Measurements from ENCODE around the gene METTL16. TPM values are rescaled to one million over a fixed set of nuclear protein-coding genes. Genes with fewer than 3 reads are reported as not detected.
A peak's percentile ranks its signal among the peaks of the same experiment; 100 is the strongest.

METTL16 gene
- polyA plus RNA-seq, 1 of the 3 experiments (the other 2 are of a cell fraction) = 8.1 TPM

GRCh38 chr17:2474371-2474770 lies 37.3 kb downstream of the METTL16 start:
- Histone ChIP-seq H3K4me3 (ENCODE audit: low read depth in 2 of 2, low read length in 1 of 2) (no peak overlapping the region), H2AFZ (ENCODE audit: low read depth) (no peak overlapping the region), H3K36me3 (replicated peaks in 1 of 2; ENCODE audit: control insufficient read depth in 1 of 2, insufficient read depth in 2 of 2, low read length in 1 of 2) (peaks cover 34 to 49% of the 10 kb centered on the region in 2 experiments), H3K4me2 (no peak overlapping the region), H3K9me2 (no peaks in the 10 kb centered on the region), H3K79me2 (ENCODE audit: insufficient read depth) (no peaks in the 10 kb centered on the region), H3K9ac (no peak overlapping the region), H3K9me3 (no peaks in the 10 kb centered on the region), H3F3A (replicated peaks; ENCODE audit: insufficient read depth) (no peaks in the 10 kb centered on the region), H3K4me1 (ENCODE audit: control insufficient read depth in 1 of 2, insufficient read depth in 2 of 2, low read depth in 1 of 2, low read length in 1 of 2) (no peaks in the 10 kb centered on the region), H3K27me3 (ENCODE audit: insufficient read depth) (no peaks in the 10 kb centered on the region), H3K27ac (ENCODE audit: low read depth in 2 of 2, low read length in 1 of 2) (no peak overlapping the region), H4K20me1 (ENCODE audit: insufficient read depth) (no peaks in the 10 kb centered on the region)
- ChIA-PET CTCF (interaction anchor here (0.8 to 1.6 kb wide), 2 partner anchors 33 to 58 kb away, joined by 3 to 6 read pairs; no protein-coding TSS in a partner anchor), POLR2A (no interaction called here)
- TF ChIP-seq JUND (IDR thresholded peaks at IDR 0.05) = no peak
- TF ChIP-seq, protein P1, sequence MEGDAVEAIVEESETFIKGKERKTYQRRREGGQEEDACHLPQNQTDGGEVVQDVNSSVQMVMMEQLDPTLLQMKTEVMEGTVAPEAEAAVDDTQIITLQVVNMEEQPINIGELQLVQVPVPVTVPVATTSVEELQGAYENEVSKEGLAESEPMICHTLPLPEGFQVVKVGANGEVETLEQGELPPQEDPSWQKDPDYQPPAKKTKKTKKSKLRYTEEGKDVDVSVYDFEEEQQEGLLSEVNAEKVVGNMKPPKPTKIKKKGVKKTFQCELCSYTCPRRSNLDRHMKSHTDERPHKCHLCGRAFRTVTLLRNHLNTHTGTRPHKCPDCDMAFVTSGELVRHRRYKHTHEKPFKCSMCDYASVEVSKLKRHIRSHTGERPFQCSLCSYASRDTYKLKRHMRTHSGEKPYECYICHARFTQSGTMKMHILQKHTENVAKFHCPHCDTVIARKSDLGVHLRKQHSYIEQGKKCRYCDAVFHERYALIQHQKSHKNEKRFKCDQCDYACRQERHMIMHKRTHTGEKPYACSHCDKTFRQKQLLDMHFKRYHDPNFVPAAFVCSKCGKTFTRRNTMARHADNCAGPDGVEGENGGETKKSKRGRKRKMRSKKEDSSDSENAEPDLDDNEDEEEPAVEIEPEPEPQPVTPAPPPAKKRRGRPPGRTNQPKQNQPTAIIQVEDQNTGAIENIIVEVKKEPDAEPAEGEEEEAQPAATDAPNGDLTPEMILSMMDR (IDR thresholded peaks at IDR 0.05) = peak; percentile 23; the same call in 1 of the 2 replicates
- no peak for DNase-seq
- 93% methylated on average over 9 of the region's 9 CpGs for WGBS (ENCODE audit: low lambda C conversion rate)

- Histone ChIP-seq H2AFZ (ENCODE audit: low read depth) (no peak overlapping the region), H3K27ac (ENCODE audit: low read depth in 2 of 2, low read length in 1 of 2) (no peak overlapping the region), H3K79me2 (ENCODE audit: insufficient read depth) (no peaks in the 10 kb centered on the region), H3F3A (replicated peaks; ENCODE audit: insufficient read depth) (no peaks in the 10 kb centered on the region), H3K9me3 (no peaks in the 10 kb centered on the region), H3K36me3 (replicated peaks in 1 of 2; ENCODE audit: control insufficient read depth in 1 of 2, insufficient read depth in 2 of 2, low read length in 1 of 2) (peaks cover 24 to 57% of the 10 kb centered on the region in 2 experiments), H3K4me3 (ENCODE audit: low read depth in 2 of 2, low read length in 1 of 2) (no peak overlapping the region), H3K27me3 (ENCODE audit: insufficient read depth) (no peaks in the 10 kb centered on the region), H3K9me2 (no peaks in the 10 kb centered on the region), H3K9ac (no peak overlapping the region), H3K4me2 (no peak overlapping the region), H4K20me1 (ENCODE audit: insufficient read depth) (no peaks in the 10 kb centered on the region), H3K4me1 (ENCODE audit: control insufficient read depth in 1 of 2, insufficient read depth in 2 of 2, low read depth in 1 of 2, low read length in 1 of 2) (no peaks in the 10 kb centered on the region)
- ChIA-PET CTCF (no interaction called here), POLR2A (no interaction called here)
- no peak for DNase-seq
- TF ChIP-seq POLR2AphosphoS5 (IDR thresholded peaks at IDR 0.05; ENCODE audit: low read depth, low read length) (no peak), FOXJ3 (CRISPR knock-in tag; IDR thresholded peaks at IDR 0.05) (no peak), USF2 (IDR thresholded peaks at IDR 0.05; ENCODE audit: borderline replicate concordance, low read depth, low read length) (no peak)
- WGBS (ENCODE audit: low lambda C conversion rate) = 88% methylated on average over 4 of the region's 4 CpGs
Measured at GRCh38 chr17:2468270-2468669, 43.4 kb downstream of the METTL16 start.

GRCh38 chr17:2466931-2467330 lies 44.8 kb downstream of the METTL16 start:
- Histone ChIP-seq H3K36me3 (replicated peaks in 1 of 2; ENCODE audit: control insufficient read depth in 1 of 2, insufficient read depth in 2 of 2, low read length in 1 of 2) (peaks cover 24 to 55% of the 10 kb centered on the region in 2 experiments), H3K4me3 (ENCODE audit: low read depth in 2 of 2, low read length in 1 of 2) (no peak overlapping the region), H2AFZ (ENCODE audit: low read depth) (no peak overlapping the region), H3K4me2 (no peak overlapping the region), H3K27ac (ENCODE audit: low read depth in 2 of 2, low read length in 1 of 2) (no peak overlapping the region), H3F3A (replicated peaks; ENCODE audit: insufficient read depth) (no peaks in the 10 kb centered on the region), H3K9ac (no peak overlapping the region), H3K27me3 (ENCODE audit: insufficient read depth) (no peaks in the 10 kb centered on the region), H3K9me2 (no peaks in the 10 kb centered on the region), H3K79me2 (ENCODE audit: insufficient read depth) (no peaks in the 10 kb centered on the region), H3K9me3 (no peaks in the 10 kb centered on the region), H3K4me1 (ENCODE audit: control insufficient read depth in 1 of 2, insufficient read depth in 2 of 2, low read depth in 1 of 2, low read length in 1 of 2) (no peaks in the 10 kb centered on the region), H4K20me1 (ENCODE audit: insufficient read depth) (no peaks in the 10 kb centered on the region)
- WGBS (ENCODE audit: low lambda C conversion rate) = 95% methylated on average over 12 of the region's 12 CpGs
- TF ChIP-seq EZH2phosphoT487 (IDR thresholded peaks at IDR 0.05; ENCODE audit: borderline replicate concordance, low read depth) = no peak
- TF ChIP-seq EP300 (IDR thresholded peaks at IDR 0.05; ENCODE audit: borderline replicate concordance in 1 of 2, low read depth in 1 of 2, low read length in 1 of 2) = no peak
- no peak for TF ChIP-seq JUND (IDR thresholded peaks at IDR 0.05)
- no peak for TF ChIP-seq CHD2 (IDR thresholded peaks at IDR 0.05; ENCODE audit: low read length, partially characterized antibody)
- TF ChIP-seq SIN3A (IDR thresholded peaks at IDR 0.05; ENCODE audit: borderline replicate concordance, low read depth, low read length) = no peak
- no peak for TF ChIP-seq RXRA (IDR thresholded peaks at IDR 0.05; ENCODE audit: borderline replicate concordance, low read depth)
- TF ChIP-seq RCOR1 (IDR thresholded peaks at IDR 0.05; ENCODE audit: low read length) = no peak
- TF ChIP-seq TAF1 (IDR thresholded peaks at IDR 0.05; ENCODE audit: borderline replicate concordance, low read depth, low read length) = no peak
- TF ChIP-seq MAX (IDR thresholded peaks at IDR 0.05; ENCODE audit: low read depth) = no peak
- no peak for TF ChIP-seq YY1 (IDR thresholded peaks at IDR 0.05; ENCODE audit: low read depth)
- CTCF ChIA-PET = no interaction called here
- no peak for DNase-seq
- POLR2A ChIA-PET = no interaction called here

All from SK-N-SH (cell line).